Measurements from ENCODE around the gene KIF11. TPM values are rescaled to one million over a fixed set of nuclear protein-coding genes. Genes with fewer than 3 reads are reported as not detected.
"Not testable (repeated sequence)": the region's sequence is repeated elsewhere in the genome, so short reads cannot be mapped to it uniquely, and the experiment has no call there.

KIF11 gene
- total RNA-seq, 1 donor from 2014 or later = 52.4 TPM

DNA sequence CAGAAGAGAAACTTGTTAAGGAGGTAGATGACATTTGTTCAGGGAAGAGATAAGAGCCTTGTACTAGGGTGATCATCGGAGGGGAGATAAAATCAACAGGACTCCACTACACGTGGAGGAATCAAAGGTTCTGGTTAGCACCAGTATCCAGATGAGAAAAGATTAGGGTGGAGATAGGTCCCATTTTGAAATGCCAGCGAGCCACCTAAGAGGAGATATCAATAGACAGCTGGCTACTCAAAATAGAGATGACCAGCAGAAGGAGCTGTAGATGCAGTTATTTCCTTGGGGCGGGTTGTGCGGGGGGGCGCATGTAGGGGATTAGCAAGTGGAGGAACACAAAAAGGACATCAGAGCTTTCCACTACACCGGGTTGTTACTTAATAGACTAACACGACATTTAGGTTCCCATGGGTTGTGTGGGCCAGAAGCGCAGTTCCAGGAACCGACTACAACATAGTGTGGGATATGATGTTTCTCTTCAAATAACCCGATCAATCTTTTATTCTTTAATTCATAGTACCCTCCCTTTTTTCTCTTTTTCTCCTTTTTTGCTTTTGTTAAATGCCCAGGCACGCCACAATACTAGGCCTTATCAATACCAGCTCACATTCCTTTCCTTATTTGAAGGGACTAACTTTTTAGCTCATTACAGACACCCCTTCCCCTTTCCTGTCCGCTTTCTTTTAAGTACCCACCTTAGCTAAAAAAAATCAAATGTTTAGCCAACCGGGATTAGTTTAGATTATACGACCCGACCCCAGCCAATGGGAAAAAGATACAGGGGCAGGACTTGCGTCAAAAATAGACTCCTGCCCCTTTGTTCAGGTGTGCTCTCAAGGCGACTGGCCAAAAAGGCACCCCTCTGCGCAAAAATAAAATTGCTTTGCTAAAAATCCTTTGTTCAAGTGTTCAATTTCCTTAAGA lies 2.0 kb upstream of the KIF11 start:
- intact Hi-C loops (cut with micrococcal nuclease) = loop anchor here (1.0 to 5.0 kb wide), 12 partner anchors 17 to 1956 kb away; partner anchors contain the start of genes BTAF1, CEP55, CPEB3 and FRA10AC1

DNA sequence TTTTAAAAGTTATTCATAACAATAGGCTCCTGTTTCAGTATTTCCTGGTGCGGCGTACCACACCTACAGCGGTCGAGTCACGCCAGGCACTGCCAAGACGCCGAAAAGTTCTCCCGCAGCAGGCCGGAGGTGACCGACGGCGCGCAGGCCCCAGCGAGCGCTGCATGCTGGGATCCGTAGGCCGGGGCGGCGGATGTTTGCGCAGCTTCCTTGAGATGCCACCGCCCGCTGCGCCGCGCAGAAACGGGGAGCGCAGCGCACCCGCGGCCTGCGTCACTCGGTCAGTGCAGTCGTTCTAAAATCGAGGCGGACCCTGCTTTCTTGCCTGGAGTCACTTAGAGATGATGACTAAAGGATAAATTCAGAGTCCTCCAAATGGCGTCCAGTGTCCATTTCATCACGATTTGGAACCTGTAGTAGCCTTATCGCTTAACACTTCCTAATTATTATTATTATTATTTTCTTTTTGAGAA lies 1.3 kb upstream of the KIF11 start:
- intact Hi-C loops (cut with micrococcal nuclease) = loop anchor here (1.0 to 5.0 kb wide), 14 partner anchors 17 to 1956 kb away; partner anchors contain the start of genes BTAF1, CEP55, CPEB3 and EXOC6

DNA sequence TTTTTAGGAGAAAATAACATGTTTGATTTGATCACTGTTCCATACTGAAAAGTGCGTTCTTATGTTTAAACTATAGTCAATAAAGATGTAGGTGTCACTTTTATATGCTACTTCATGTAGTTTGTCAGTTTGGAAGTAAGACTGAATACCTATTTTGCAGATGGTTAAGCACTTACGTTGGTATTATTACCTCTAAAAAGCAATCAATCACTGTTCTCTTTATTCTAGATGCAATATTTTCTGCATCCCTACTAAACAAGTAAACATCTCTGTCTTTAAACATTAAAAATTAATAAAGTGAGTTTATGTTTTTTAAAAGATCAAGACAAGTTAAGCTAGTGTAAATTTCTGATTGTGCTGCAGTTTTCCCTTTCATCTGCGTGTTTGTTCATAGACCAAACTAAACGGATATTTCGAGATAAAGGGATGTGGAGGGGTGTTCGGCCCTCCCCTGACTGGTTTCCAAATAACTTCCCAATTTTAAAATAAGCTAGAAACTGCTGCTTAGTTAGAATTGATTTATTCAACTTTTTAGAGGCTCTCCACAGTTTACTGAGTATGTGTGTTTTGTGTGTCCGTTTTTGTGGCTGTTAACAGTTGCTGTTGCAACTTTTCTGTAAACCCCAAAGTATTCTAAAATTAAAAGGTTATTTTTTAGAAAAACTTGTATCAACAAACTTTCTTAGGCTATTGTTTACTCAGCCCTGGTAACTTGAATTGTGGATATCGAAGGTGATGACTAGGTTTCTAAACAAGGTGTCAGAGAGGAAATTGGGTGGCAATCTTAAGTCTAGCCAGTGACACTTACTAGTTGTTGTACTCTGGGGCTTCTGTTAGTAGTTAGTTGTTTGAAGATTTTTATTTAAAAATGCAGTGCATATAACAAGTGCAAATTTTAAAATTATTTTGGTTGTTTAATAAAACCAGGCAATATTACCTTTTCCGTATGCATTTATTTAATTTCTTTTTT lies 974 bp downstream of the KIF11 start:
- intact Hi-C loops (cut with micrococcal nuclease) = loop anchor here (1.0 to 5.0 kb wide), 9 partner anchors 8 to 1953 kb away; partner anchors contain the start of genes CEP55, FRA10AC1, HELLS and PCGF5

DNA sequence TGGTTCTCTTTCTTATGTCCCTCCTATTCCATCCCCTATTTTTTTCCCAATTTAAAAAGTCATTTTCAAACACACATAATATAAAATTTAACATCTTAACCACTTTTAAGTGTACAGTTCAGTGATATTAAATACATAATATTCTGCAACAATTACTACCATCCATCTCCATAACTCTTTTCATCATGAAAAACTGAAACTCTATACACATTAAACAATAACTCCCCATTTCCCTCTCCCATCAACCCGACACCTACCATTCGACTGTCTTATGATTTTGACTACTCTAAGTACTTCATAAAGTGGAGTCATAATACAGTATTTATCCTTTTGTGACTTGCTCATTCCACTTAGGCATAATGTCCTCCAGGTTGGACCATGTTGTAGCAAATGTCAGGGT lies 2.6 kb downstream of the KIF11 start:
- intact Hi-C loops (cut with micrococcal nuclease) = loop anchor here (2.0 kb wide), 1 partner anchor 13 kb away; no protein-coding TSS in a partner anchor

DNA sequence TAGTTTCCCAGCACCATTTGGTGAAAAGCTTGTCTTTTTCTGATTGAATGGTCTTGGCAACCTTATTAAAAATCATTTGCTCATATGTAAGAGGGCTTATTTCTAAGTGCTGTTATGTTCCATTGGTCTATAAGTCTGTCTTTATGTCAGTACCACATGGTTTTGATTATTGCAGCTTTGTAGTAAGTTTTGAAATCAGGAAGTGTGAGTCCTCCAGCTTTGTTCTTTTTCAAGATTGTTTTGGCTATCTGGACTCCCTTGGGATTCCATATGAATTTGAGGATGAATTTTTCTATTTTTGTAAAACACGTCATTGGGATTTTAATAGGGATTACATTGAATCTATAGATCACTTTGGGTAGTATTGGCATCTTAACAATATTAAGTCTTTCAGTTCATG lies 5.4 kb downstream of the KIF11 start:
- intact Hi-C loops (cut with micrococcal nuclease) = no loop called here

DNA sequence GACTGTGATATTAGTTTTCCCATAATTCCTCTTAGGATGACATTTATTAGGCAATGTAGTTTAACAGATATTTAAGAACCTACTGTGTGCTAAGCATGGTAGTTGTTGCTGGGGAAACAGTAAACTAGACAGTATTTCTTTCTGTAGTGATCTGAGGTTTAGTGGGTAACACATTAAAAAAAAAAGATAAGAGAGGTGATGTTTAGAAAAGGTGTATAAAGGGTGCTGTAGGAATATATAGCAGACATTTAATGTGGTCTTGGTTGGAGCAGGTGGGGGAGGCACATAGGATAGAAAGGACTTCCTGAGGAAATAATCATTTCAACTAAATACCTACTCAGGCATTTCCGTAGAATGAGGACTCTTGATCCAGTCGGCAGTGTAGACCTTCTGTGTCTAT lies 11.9 kb downstream of the KIF11 start:
- intact Hi-C loops (cut with micrococcal nuclease) = no loop called here

DNA sequence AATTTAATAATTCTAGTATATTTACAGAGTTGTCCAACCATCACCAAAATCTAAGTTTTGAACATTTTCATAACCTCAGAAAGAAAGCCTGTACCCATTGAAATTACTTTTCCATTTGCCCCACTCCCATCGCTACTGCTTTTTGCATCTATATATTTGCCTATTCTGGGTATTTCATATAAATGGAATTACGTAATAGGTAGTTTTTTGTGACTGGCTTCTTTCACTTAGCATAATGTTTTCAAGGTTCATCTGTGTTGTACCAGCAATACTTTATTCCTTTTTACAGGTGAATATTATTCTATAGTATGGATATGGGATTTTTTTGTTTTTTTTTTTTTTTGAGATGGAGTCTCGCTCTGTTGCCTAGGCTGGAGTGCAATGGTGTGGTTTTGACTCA lies 22.6 kb downstream of the KIF11 start:
- intact Hi-C loops (cut with micrococcal nuclease) = no loop called here

DNA sequence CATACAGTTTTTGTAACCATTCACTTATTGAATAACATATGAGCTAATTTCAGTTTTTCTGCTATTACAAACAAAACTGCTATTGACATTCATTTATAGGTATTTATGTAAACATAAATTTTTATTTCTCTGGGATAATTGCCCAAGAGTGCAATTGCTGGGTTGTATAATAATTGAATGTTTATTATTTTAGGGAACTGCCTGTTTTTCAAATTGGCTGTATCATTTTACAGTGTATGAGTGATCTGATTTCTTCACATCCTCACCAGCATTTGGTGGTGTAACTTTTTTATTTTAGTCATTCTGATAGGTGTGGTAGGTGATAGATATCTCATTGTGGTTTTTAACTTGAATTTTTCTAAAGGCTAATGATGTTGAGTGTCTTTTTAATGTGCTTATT lies 26.4 kb downstream of the KIF11 start:
- intact Hi-C loops (cut with micrococcal nuclease) = no loop called here

DNA sequence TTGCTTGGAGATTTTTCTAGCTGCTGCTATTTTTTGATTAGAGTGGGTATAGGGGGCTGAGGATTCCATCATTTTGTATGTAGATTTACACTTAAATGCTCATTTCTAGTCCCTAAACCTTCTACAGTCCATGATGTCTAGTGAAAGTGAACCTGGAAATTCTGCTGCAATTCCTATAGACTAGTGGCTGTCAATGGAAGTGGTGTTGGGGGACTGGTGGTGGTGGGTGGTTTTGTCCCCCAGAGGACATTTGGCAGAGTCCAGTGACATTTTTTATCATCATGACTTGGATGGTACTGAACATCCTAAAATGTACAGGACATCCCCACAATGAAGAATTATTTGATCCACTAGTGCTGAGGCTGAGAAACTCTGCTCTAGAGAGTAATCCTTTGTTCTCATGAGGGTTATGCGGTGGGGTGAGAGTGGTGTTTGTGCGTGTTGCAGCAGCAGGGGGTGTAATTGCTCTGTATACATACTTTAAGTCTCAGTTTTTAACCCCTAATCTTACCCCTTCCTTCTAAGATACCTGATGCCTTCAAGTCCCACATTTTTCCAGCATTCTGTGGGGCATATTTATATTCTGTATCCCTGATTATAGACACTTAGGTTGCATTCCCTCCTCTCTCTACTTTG lies 35.0 kb downstream of the KIF11 start:
- intact Hi-C loops (cut with micrococcal nuclease) = no loop called here

DNA sequence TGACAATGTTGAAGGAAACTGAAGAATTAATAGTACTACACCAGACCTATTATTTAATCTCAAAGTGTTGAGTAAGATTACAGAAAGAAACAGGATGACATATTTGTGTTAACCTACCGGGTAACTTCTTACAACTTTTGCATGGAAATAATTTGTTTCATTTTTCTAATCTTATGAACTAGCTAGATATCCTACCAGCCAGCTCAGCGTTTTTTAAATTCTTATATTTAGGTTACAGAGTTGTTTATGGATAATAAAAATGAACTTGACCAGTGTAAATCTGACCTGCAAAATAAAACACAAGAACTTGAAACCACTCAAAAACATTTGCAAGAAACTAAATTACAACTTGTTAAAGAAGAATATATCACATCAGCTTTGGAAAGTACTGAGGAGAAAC lies 37.0 kb downstream of the KIF11 start:
- intact Hi-C loops (cut with micrococcal nuclease) = no loop called here

DNA sequence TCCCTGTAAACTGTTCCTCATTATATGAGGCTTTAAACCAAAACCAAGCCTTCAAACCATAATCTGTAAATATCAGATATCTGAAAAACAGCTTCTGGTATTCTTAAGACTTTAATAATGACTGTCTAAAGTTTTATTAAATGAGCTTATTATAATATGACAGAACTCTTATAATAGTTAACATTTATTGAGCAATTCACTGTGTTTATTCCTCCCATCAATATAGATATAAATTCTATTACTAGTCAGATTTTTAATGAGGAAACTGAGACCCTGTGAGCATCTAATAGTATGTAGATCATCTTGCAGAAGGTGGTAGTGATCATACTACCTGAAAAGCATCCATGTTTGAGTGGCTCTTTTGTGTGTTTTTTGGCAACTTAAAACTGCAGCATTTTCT lies 45.1 kb downstream of the KIF11 start:
- intact Hi-C loops (cut with micrococcal nuclease) = no loop called here

DNA sequence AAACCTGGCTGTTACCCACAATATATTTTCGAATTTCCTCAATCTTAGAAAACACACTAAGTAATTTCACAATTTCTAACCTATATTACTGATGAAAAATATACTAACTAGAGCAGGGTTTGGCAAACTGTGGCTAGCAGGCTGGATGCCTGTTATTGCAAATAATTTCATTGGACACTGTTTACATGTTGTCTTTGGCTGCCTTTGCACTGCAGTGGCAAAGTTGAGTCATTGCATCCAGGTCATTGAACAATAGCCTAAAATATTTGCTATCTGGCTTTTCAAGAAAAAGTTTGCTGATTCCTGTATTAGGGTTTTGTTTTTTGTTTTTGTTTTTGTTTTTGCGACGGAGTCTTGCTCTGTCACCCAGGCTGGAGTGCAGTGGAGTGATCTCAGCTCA lies 47.2 kb downstream of the KIF11 start:
- intact Hi-C loops (cut with micrococcal nuclease) = no loop called here

DNA sequence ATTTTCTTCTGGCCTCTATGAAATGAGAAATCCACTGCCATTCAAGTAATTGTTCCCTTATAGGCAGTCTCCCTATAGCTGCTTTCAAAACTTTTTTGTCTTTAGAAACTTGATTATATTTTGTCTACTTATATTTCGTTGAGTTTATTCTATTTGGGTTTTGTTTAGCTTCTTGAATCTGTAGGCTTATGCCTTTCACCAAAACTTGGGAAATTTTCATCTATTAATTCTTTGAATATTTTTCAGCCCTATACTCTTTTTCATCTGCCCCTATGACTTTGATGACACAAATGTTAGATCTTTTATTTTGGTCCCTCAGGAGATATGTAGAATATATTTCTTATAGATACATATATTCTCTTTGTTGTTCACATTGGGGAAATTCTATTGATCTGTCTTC lies 48.6 kb downstream of the KIF11 start:
- intact Hi-C loops (cut with micrococcal nuclease) = no loop called here

DNA sequence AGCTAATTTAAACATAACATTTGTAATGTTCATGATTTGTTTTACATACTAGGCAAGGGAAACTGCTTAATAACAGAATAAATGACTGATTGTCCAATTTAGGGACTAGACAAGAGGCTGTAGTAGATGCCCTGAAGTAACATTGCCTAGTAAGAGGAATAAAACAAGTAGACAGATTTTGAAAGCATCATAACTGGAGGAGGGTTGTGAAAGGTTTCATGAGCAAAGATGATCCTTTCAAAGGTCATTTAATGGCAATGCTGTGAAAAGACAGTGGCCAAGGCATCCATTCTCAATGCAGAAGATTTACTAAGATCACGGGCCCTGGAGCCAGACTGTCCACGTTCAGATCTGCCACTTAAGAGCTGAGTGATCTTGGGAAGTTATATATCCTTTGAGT lies 52.0 kb downstream of the KIF11 start:
- intact Hi-C loops (cut with micrococcal nuclease) = loop anchor here (1.0 kb wide), 3 partner anchors 54 to 128 kb away; no protein-coding TSS in a partner anchor

DNA sequence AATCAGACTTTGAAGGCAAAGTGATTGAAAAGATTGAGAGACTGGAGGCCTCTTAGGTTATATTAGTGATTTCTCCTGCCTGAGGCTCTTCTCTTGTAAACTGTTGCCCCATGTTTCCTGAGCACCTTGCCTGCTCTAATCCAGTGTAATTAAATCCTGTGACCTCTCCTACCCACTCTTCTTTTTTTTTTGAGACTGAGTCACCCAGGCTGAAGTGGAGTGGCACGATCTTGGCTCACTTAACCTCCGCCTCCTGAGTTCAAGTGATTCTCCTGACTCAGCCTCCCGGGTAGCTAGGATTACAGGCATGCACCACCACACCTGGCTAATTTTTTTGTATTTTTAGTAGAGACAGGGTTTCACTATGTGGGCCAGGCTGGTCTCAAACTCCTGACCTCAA lies 57.9 kb downstream of the KIF11 start:
- intact Hi-C loops (cut with micrococcal nuclease) = not testable (repeated sequence)

DNA sequence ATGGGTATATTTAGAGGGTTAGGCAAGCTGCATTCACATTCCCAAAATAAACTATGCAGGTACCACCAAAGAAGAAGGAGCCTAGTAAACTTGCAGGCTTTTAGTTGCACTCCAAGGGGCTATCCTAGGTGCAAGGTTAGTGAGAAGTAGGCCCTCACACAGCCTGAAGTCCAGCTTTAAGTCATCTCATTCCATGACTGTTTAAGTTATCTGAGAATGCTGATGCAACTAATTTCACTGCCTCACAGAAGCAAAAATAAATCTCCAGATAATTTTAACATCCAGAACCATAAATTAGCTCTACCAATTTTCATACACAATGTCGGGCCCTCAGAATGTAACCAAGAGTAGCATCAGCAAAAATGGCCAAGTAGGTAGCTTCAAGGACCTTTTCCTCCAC lies 62.5 kb downstream of the KIF11 start:
- intact Hi-C loops (cut with micrococcal nuclease) = no loop called here

DNA sequence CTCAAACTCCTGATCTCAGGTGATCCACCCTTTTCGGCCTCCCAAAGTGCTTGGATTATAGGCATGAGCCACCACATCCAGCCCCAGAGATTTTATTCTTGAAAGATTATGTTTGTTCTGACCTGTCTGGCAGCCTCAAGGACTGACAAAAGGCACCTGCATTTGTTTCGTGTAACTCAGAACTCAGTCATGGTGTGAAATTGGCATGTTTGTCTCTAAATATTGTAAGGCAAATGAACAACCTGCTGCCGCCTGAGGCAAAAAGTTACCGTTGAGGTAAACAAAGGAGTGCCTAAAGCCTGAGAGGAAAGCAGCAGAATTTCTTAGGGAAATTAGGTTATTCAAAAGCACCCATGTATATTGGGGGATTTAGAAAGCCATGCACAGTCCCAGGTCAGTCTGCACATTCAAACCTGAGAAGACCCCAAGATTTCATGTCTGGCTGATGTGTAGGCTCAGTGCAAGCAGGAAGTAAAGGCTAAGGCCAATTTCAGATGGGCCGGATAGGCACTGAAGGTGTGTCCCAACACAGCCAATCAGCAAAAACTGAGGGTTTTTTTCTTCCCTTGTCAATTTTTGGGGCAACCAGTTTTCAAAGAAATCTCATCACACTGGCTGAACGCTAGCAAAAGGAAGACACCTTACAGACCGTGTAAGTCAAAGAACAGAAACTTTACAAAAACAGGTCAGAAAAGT lies 63.5 kb downstream of the KIF11 start:
- intact Hi-C loops (cut with micrococcal nuclease) = no loop called here

DNA sequence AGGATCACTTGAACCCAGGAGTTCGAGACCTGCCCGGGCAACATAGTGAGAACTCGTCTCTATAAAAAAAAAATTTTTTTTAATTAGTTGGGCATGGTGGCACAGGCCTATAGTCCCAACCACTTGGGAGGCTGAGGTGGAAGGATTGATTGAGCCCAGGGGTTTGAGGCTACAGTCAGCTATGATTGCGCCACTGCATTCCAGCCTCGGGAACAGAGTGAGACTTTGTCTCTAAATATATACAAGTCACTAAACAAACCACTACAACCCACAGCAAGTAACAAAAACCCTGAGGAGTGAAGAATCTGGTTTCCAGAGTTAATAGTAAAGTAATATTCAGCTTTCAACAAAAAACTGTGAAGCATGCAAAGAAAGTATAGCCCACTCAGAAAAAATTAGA lies 64.1 kb downstream of the KIF11 start:
- intact Hi-C loops (cut with micrococcal nuclease) = no loop called here

DNA sequence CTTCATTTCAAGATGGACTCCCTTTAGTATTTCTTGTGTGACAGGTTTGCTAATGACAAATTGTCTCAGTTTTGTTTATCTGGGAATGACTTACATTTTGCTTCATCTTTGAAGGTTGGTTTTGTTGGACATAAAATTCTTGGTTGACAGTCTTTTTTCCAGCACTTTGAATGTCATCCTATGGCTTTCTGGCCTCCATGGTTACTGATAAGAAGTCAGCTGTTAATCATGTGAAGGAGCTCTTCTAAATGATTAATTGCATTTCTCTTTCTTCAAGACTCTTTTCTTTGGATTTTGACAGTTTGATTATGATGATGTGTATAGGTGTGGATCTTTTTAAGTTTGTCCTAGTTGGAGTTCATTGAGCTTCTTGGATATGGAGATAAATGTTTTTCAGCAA lies 69.9 kb downstream of the KIF11 start:
- intact Hi-C loops (cut with micrococcal nuclease) = no loop called here

DNA sequence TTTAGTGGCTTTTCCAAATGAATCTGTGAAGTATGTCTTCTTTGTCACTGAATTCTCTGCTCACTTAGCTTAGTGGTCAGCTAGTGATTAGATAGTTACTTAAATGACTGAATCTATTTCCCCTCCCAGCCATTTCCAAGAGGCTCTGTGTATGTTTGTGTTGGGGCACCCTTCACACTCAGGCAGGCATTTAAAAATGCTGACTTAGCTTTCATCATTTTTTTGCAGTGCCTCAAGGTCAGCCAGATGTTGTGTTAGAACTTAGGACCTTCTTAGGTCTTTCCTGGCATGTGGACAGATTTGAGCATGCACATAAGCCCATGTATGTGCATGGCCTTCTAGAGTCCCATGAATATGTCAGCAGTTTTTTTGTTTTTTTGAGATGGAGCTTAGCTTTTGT lies 71.4 kb downstream of the KIF11 start:
- intact Hi-C loops (cut with micrococcal nuclease) = no loop called here

Data from T-helper 1 cell treated with Interleukin-12 subunit alpha and Interleukin-12 subunit beta and Interleukin-4 antibody, amounts not matched to agents 30 ng/mL and 1 ng/mL, for 36 hours (primary cell).